Measurements from ENCODE around the gene PGAP2. TPM values are rescaled to one million over a fixed set of nuclear protein-coding genes. Genes with fewer than 3 reads are reported as not detected.

PGAP2 gene
- total and polyA plus RNA-seq, 2 of the 13 experiments (the other 11 are each of a cell fraction or from before 2014, with no cell fraction given) = 21.5 to 47.8 TPM

DNA sequence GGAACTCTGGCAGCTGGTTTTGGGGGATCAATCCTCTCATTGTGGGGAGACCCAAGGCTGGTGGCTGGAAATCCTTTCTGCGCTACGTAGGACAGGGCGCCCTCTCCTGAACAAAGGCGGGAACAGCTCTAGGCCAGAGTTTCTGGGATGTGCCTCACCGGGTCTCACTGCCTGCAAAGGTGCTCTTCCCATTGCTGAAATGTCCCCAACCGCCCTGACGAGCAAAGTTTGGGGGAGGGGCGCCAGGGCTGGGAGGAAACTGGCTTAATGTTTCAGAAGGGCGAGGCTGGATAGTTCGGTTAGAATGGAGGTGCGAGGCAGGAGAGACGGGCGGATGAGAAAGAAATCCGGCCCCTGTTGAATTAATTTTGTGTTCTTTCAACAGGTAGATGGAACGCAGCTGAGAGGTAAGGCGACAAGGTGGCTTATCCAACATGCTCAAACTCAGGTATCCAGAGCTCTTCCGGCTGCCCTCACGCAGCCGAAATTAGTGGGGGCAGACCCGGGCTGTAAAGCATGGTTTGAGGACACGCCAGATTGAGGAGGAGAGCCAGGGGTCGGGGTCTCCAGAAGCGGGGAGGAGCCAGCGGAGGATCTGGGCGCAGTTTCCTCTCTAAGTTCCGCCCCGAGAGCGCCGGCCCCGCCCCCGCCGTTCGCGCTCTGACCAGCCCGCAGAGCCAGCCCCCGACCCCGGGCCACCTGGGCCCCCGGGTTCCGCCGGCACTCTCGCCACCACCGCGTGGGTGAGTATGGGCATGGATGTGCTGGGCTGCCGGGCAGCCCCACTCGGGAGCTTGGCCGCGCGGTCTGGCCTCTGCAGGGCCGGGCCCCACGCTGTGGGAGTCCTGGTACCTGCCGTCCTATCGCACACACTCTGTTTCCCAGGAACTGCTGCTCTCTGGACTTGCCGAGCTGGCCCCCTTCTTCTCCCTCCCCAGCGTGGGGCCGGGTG lies at the start of gene PGAP2 (continued):
- TF ChIP-seq HHEX (CRISPR knock-in tag; IDR thresholded peaks at IDR 0.05) (no peak), AGO2 (optimal IDR thresholded peaks at IDR 0.05; ENCODE audit: low read depth, low read length) (peak; percentile 42), ZNF619 (CRISPR knock-in tag; IDR thresholded peaks at IDR 0.05) (peak; percentile 20), FOXM1 (CRISPR knock-in tag; IDR thresholded peaks at IDR 0.05) (no peak), KLF13 (CRISPR knock-in tag; IDR thresholded peaks at IDR 0.05) (no peak), KAT2B (IDR thresholded peaks at IDR 0.05; ENCODE audit: borderline replicate concordance, low read depth, low read length) (no peak), ATF7-NPFF (CRISPR knock-in tag; IDR thresholded peaks at IDR 0.05; ENCODE audit: low read depth) (0 out of 2 replicates have a peak, but pooled peaks have one; percentile 38), ASH2L (IDR thresholded peaks at IDR 0.05; ENCODE audit: insufficient read length, low read depth, low read length) (peak; percentile 42), MXD4 (CRISPR knock-in tag; IDR thresholded peaks at IDR 0.05) (peak; percentile 38; the same call in 1 of the 2 replicates), ZNF564 (CRISPR knock-in tag; IDR thresholded peaks at IDR 0.05) (no peak), SMYD3 (CRISPR knock-in tag; IDR thresholded peaks at IDR 0.05) (no peak), ZNF367 (CRISPR knock-in tag; IDR thresholded peaks at IDR 0.05; ENCODE audit: borderline replicate concordance) (no peak), ZNF143 (CRISPR knock-in tag; IDR thresholded peaks at IDR 0.05) (no peak), GTF2F1 (IDR thresholded peaks at IDR 0.05; ENCODE audit: low read length) (no peak)
- TF ChIP-seq, protein P1, sequence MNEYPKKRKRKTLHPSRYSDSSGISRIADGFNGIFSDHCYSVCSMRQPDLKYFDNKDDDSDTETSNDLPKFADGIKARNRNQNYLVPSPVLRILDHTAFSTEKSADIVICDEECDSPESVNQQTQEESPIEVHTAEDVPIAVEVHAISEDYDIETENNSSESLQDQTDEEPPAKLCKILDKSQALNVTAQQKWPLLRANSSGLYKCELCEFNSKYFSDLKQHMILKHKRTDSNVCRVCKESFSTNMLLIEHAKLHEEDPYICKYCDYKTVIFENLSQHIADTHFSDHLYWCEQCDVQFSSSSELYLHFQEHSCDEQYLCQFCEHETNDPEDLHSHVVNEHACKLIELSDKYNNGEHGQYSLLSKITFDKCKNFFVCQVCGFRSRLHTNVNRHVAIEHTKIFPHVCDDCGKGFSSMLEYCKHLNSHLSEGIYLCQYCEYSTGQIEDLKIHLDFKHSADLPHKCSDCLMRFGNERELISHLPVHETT (CRISPR knock-in tag; conservative IDR thresholded peaks at IDR 0.05) = no peak
- TF ChIP-seq, protein P2, sequence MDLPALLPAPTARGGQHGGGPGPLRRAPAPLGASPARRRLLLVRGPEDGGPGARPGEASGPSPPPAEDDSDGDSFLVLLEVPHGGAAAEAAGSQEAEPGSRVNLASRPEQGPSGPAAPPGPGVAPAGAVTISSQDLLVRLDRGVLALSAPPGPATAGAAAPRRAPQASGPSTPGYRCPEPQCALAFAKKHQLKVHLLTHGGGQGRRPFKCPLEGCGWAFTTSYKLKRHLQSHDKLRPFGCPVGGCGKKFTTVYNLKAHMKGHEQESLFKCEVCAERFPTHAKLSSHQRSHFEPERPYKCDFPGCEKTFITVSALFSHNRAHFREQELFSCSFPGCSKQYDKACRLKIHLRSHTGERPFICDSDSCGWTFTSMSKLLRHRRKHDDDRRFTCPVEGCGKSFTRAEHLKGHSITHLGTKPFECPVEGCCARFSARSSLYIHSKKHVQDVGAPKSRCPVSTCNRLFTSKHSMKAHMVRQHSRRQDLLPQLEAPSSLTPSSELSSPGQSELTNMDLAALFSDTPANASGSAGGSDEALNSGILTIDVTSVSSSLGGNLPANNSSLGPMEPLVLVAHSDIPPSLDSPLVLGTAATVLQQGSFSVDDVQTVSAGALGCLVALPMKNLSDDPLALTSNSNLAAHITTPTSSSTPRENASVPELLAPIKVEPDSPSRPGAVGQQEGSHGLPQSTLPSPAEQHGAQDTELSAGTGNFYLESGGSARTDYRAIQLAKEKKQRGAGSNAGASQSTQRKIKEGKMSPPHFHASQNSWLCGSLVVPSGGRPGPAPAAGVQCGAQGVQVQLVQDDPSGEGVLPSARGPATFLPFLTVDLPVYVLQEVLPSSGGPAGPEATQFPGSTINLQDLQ (CRISPR knock-in tag; IDR thresholded peaks at IDR 0.05) = 0 out of 2 replicates have a peak, but pooled peaks have one; percentile 20
- TF ChIP-seq, protein P3, sequence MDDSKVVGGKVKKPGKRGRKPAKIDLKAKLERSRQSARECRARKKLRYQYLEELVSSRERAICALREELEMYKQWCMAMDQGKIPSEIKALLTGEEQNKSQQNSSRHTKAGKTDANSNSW (CRISPR knock-in tag; IDR thresholded peaks at IDR 0.05; ENCODE audit: borderline replicate concordance) = no peak

Measured in HepG2 (cell line).